ENCODE results near the gene FRRS1.

Gene FRRS1

DNA sequence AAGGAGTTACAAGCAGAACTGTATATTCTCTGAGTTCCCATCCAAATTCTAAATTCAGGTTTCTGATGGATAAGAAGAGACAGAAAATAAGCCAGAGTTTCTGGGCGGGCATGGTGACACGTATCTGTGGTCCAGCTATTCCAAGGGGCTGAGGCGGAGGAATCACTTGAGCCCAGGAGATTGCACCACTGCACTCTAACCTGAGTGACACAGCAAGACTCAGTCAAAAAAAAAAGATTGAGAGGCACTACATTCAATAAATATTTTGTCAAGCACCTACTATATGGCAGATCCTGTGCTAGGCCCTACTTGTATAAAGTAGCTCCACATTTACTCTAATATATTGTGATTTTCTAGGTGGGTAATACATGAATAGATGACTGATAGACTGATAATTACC, 6.4 kb upstream of the FRRS1 start:
- TF ChIP-seq, protein P1, sequence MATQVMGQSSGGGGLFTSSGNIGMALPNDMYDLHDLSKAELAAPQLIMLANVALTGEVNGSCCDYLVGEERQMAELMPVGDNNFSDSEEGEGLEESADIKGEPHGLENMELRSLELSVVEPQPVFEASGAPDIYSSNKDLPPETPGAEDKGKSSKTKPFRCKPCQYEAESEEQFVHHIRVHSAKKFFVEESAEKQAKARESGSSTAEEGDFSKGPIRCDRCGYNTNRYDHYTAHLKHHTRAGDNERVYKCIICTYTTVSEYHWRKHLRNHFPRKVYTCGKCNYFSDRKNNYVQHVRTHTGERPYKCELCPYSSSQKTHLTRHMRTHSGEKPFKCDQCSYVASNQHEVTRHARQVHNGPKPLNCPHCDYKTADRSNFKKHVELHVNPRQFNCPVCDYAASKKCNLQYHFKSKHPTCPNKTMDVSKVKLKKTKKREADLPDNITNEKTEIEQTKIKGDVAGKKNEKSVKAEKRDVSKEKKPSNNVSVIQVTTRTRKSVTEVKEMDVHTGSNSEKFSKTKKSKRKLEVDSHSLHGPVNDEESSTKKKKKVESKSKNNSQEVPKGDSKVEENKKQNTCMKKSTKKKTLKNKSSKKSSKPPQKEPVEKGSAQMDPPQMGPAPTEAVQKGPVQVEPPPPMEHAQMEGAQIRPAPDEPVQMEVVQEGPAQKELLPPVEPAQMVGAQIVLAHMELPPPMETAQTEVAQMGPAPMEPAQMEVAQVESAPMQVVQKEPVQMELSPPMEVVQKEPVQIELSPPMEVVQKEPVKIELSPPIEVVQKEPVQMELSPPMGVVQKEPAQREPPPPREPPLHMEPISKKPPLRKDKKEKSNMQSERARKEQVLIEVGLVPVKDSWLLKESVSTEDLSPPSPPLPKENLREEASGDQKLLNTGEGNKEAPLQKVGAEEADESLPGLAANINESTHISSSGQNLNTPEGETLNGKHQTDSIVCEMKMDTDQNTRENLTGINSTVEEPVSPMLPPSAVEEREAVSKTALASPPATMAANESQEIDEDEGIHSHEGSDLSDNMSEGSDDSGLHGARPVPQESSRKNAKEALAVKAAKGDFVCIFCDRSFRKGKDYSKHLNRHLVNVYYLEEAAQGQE (IDR thresholded peaks at IDR 0.05; ENCODE audit: insufficient read depth in 1 of 2, low read depth in 2 of 2, low read length in 2 of 2): no peak
- TF ChIP-seq SIN3A (IDR thresholded peaks at IDR 0.05; ENCODE audit: borderline replicate concordance, insufficient read depth, low read length) (no peak), FOXP2 (optimal IDR thresholded peaks at IDR 0.05; ENCODE audit: borderline replicate concordance, extremely low read depth, extremely low read length, insufficient read depth) (no peak), TAF1 (IDR thresholded peaks at IDR 0.05; ENCODE audit: borderline replicate concordance, insufficient read depth, low read length) (no peak), POLR2AphosphoS5 (IDR thresholded peaks at IDR 0.05; ENCODE audit: low read depth, low read length) (no peak)

DNA sequence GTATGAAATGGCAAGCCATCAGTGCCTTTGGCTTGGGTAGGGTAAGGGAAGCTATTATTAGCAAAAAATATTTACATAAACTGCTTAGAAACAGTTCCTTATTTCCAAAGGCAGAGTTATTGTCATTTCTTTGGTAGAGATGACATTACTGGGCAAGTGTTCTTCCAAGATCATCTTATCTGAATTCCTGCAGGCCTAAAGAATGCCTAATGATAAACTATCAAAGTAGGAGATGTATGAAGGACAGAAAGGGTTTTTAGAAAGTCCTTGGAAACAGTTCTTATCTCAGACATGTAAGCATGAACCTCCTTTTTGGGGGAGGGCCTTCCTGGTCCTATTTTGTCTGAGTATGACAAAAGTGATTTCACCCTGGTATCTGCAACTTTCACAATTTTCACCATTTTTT, 5.1 kb upstream of the FRRS1 start:
- TF ChIP-seq TAF1 (IDR thresholded peaks at IDR 0.05; ENCODE audit: borderline replicate concordance, insufficient read depth, low read length) (no peak), SIN3A (IDR thresholded peaks at IDR 0.05; ENCODE audit: borderline replicate concordance, insufficient read depth, low read length) (no peak), POLR2AphosphoS5 (IDR thresholded peaks at IDR 0.05; ENCODE audit: low read depth, low read length) (no peak), FOXP2 (optimal IDR thresholded peaks at IDR 0.05; ENCODE audit: borderline replicate concordance, extremely low read depth, extremely low read length, insufficient read depth) (no peak)
- TF ChIP-seq, protein P1 (IDR thresholded peaks at IDR 0.05; ENCODE audit: insufficient read depth in 1 of 2, low read depth in 2 of 2, low read length in 2 of 2): no peak

DNA sequence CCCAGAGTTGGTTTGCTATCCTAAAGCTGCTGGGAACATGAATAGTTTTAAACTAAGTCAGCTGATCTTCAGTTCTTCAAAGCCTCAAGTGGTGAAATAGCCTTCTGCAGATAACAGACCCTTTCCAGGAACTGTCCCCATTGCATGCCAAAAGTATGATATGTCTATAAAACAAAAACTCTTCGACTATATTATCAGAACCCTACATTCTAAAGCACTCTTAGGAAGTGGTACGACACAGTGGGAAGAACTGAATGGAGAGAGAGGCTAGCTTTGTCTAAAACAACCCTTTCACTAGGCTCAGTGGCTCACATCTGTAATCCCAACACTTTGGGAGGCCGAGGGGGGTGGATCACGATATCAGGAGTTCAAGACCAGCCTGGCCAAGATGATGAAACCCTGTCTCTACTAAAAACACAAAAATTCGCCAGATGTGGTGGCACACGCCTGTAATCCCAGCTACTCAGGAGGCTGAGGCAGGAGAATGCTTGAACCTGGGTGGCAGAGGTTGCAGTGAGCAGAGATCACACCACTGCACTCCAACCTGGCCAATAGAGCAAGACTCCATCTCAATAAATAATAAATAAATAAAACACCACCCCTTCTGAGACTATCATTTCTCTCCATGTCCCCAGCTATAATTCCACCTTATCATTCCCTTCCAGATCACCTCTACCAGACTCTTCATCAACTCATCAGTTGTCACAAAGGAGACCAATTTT, 2.2 kb upstream of the FRRS1 start:
- TF ChIP-seq SIN3A (IDR thresholded peaks at IDR 0.05; ENCODE audit: borderline replicate concordance, insufficient read depth, low read length): no peak
- TF ChIP-seq, protein P1 (IDR thresholded peaks at IDR 0.05; ENCODE audit: insufficient read depth in 1 of 2, low read depth in 2 of 2, low read length in 2 of 2): no peak
- TF ChIP-seq POLR2AphosphoS5 (IDR thresholded peaks at IDR 0.05; ENCODE audit: low read depth, low read length): no peak
- TF ChIP-seq FOXP2 (optimal IDR thresholded peaks at IDR 0.05; ENCODE audit: borderline replicate concordance, extremely low read depth, extremely low read length, insufficient read depth): no peak
- TF ChIP-seq TAF1 (IDR thresholded peaks at IDR 0.05; ENCODE audit: borderline replicate concordance, insufficient read depth, low read length): no peak

DNA sequence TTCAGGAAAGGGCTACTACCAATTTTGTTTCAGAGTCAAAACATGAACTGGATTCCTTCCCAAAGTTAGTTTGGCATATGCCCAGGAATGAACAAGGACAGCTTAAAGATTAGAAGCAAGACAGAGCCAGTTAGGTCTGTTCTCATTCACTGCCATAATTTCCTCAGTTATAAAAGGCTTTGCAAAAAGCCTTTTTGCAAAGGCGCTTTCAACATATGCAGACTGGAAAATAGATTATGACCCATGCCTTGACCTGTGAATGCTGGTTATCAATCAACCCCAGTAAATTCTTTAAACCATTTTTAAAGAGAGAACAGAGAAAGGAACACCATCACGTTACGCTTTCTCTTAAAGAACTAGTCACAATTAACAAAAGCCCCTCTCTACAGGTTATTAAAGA, 1.7 kb upstream of the FRRS1 start:
- TF ChIP-seq SIN3A (IDR thresholded peaks at IDR 0.05; ENCODE audit: borderline replicate concordance, insufficient read depth, low read length) (no peak), FOXP2 (optimal IDR thresholded peaks at IDR 0.05; ENCODE audit: borderline replicate concordance, extremely low read depth, extremely low read length, insufficient read depth) (no peak), TAF1 (IDR thresholded peaks at IDR 0.05; ENCODE audit: borderline replicate concordance, insufficient read depth, low read length) (no peak), POLR2AphosphoS5 (IDR thresholded peaks at IDR 0.05; ENCODE audit: low read depth, low read length) (no peak)
- TF ChIP-seq, protein P1 (IDR thresholded peaks at IDR 0.05; ENCODE audit: insufficient read depth in 1 of 2, low read depth in 2 of 2, low read length in 2 of 2): no peak

Measured in PFSK-1 (cell line).